Measurements from ENCODE around the gene ANXA2. TPM values are rescaled to one million over a fixed set of nuclear protein-coding genes. Genes with fewer than 3 reads are reported as not detected.

ANXA2 gene
- total and polyA plus RNA-seq, 2 donors (not counting 1 experiment from before 2014, with no cell fraction given): 116 to 133 TPM

GRCh38 chr15:60425461-60425860, 27.7 kb upstream of the ANXA2 start:
- Histone ChIP-seq H4K20me1 (ENCODE audit: control insufficient read depth, insufficient read depth, low read length, poor library complexity, severe bottlenecking) (no peaks in the 10 kb centered on the region), H3K36me3 (replicated peaks in 1 of 2; ENCODE audit: control extremely low read depth in 1 of 2, control insufficient read depth in 1 of 2, extremely low read depth in 1 of 2, insufficient read depth in 2 of 2, low read length in 1 of 2) (peaks cover 10 to 32% of the 10 kb centered on the region in 2 experiments), H3K4me1 (ENCODE audit: control insufficient read depth in 2 of 2, insufficient read depth in 2 of 2, low read length in 2 of 2) (no peaks in the 10 kb centered on the region), H2AFZ (ENCODE audit: insufficient read depth, low read depth, low read length, poor library complexity, severe bottlenecking) (no peak overlapping the region), H3K4me2 (replicated peaks; ENCODE audit: low read depth, low read length, poor library complexity, severe bottlenecking) (no peak overlapping the region), H3K79me2 (ENCODE audit: control insufficient read depth, insufficient read depth, low read length) (no peaks in the 10 kb centered on the region), H3K27ac (ENCODE audit: low read length in 2 of 2) (no peak overlapping the region), H3K9ac (ENCODE audit: low read length) (no peak overlapping the region), H3K9me3 (ENCODE audit: control extremely low read depth in 1 of 3, control insufficient read depth in 2 of 3, insufficient read depth in 1 of 3, low read length in 2 of 3) (no peaks in the 10 kb centered on the region), H3K27me3 (replicated peaks in 1 of 4; ENCODE audit: control extremely low read depth in 1 of 4, control insufficient read depth in 3 of 4, insufficient read depth in 4 of 4, low read length in 3 of 4) (no peaks in the 10 kb centered on the region), H3K4me3 (ENCODE audit: control extremely low read depth in 1 of 5, extremely low read depth in 1 of 5, insufficient read depth in 1 of 5, low read depth in 2 of 5, low read length in 4 of 5) (no peak overlapping the region)
- ChIA-PET POLR2A (no interaction called here), CTCF (interaction anchor here (1.9 kb wide), 1 partner anchor 95 kb away, joined by 5 read pairs; no protein-coding TSS in a partner anchor)
- intact Hi-C loops (cut with micrococcal nuclease): no loop called here
- no peak for DNase-seq
- H3K27me3 Mint-ChIP-seq: no peaks in the 10 kb centered on the region
- H3K4me3 Mint-ChIP-seq: no peak overlapping the region
- H3K4me1 Mint-ChIP-seq: no peaks in the 10 kb centered on the region
- no peak for ATAC-seq (ENCODE audit: low read depth)
- WGBS (ENCODE audit: insufficient coverage): no CpG with 5 or more reads among the region's 2 CpGs
- no peak overlapping the region for H3K27ac Mint-ChIP-seq
- H3K9me3 Mint-ChIP-seq (ENCODE audit: insufficient read depth): no peaks in the 10 kb centered on the region
- TF ChIP-seq EZH2 (IDR thresholded peaks at IDR 0.05; ENCODE audit: borderline replicate concordance, insufficient read depth, low read depth, low read length, poor library complexity, severe bottlenecking): no peak
- TF ChIP-seq, protein P1, sequence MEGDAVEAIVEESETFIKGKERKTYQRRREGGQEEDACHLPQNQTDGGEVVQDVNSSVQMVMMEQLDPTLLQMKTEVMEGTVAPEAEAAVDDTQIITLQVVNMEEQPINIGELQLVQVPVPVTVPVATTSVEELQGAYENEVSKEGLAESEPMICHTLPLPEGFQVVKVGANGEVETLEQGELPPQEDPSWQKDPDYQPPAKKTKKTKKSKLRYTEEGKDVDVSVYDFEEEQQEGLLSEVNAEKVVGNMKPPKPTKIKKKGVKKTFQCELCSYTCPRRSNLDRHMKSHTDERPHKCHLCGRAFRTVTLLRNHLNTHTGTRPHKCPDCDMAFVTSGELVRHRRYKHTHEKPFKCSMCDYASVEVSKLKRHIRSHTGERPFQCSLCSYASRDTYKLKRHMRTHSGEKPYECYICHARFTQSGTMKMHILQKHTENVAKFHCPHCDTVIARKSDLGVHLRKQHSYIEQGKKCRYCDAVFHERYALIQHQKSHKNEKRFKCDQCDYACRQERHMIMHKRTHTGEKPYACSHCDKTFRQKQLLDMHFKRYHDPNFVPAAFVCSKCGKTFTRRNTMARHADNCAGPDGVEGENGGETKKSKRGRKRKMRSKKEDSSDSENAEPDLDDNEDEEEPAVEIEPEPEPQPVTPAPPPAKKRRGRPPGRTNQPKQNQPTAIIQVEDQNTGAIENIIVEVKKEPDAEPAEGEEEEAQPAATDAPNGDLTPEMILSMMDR (IDR thresholded peaks at IDR 0.05): no peak

DNA sequence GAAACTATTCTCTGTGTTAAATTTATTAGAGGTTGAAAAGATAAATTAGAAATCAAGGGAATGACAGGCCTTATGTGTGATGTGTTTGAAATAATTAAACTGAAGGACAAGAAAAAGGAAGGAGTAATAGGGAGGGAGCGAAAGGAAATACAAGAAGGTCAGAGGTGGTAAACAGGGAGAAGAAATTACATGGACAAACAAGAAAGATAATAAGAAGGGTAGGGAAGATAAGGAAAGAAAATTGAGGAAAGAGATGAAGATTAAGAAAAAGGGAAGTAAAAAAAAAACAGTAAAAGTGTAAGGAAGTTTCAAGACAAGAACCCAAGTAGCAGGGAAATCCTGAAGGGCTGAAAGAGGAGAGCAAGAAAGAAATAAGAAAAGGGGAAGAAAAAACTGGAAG, 26.2 kb upstream of the ANXA2 start:
- peaks cover 12 to 32% of the 10 kb centered on the region in 2 experiments for H3K36me3 ChIP-seq (replicated peaks in 1 of 2; ENCODE audit: control extremely low read depth in 1 of 2, control insufficient read depth in 1 of 2, extremely low read depth in 1 of 2, insufficient read depth in 2 of 2, low read length in 1 of 2)
- H3K27me3 ChIP-seq (replicated peaks in 1 of 4; ENCODE audit: control extremely low read depth in 1 of 4, control insufficient read depth in 3 of 4, insufficient read depth in 4 of 4, low read length in 3 of 4): no peaks in the 10 kb centered on the region
- TF ChIP-seq EZH2 (IDR thresholded peaks at IDR 0.05; ENCODE audit: borderline replicate concordance, insufficient read depth, low read depth, low read length, poor library complexity, severe bottlenecking): no peak
- TF ChIP-seq, protein P1 (IDR thresholded peaks at IDR 0.05): no peak
- intact Hi-C loops (cut with micrococcal nuclease): no loop called here
- H3K9me3 ChIP-seq (ENCODE audit: control extremely low read depth in 1 of 3, control insufficient read depth in 2 of 3, insufficient read depth in 1 of 3, low read length in 2 of 3): no peaks in the 10 kb centered on the region
- ChIA-PET POLR2A (no interaction called here), CTCF (interaction anchor here (0.9 kb wide), 1 partner anchor 20 kb away, joined by 3 read pairs; no protein-coding TSS in a partner anchor)
- H3K4me3 ChIP-seq (ENCODE audit: control extremely low read depth in 1 of 5, extremely low read depth in 1 of 5, insufficient read depth in 1 of 5, low read depth in 2 of 5, low read length in 4 of 5): no peak overlapping the region
- no peak overlapping the region for H3K27ac Mint-ChIP-seq
- no peaks in the 10 kb centered on the region for H3K9me3 Mint-ChIP-seq (ENCODE audit: insufficient read depth)
- H4K20me1 ChIP-seq (ENCODE audit: control insufficient read depth, insufficient read depth, low read length, poor library complexity, severe bottlenecking): no peaks in the 10 kb centered on the region
- no peak overlapping the region for H3K27ac ChIP-seq (ENCODE audit: low read length in 2 of 2)
- DNase-seq: no peak
- 100% methylated on average over 1 of the region's 1 CpG for WGBS (ENCODE audit: insufficient coverage)
- H3K4me3 Mint-ChIP-seq: no peak overlapping the region
- no peaks in the 10 kb centered on the region for H3K79me2 ChIP-seq (ENCODE audit: control insufficient read depth, insufficient read depth, low read length)
- H3K4me1 ChIP-seq (ENCODE audit: control insufficient read depth in 2 of 2, insufficient read depth in 2 of 2, low read length in 2 of 2): no peaks in the 10 kb centered on the region
- H3K4me1 Mint-ChIP-seq: no peaks in the 10 kb centered on the region
- ATAC-seq (ENCODE audit: low read depth): no peak
- no peak overlapping the region for H3K9ac ChIP-seq (ENCODE audit: low read length)
- H3K27me3 Mint-ChIP-seq: no peaks in the 10 kb centered on the region
- H3K4me2 ChIP-seq (replicated peaks; ENCODE audit: low read depth, low read length, poor library complexity, severe bottlenecking): no peak overlapping the region
- H2AFZ ChIP-seq (ENCODE audit: insufficient read depth, low read depth, low read length, poor library complexity, severe bottlenecking): no peak overlapping the region
